Subcutaneous adipose tissue (tissue), 4 donors: ENCODE results near the gene LRRC8E. TPM values are rescaled to one million over a fixed set of nuclear protein-coding genes. Genes with fewer than 3 reads are reported as not detected.

Experiments
- CTCF ChIP-seq: fragments of 450-650 bp; IDR thresholded peaks from one replicate; pipeline ENCODE4 v1.5.1; 2016; ENCODE audit warnings: low read depth, mild to moderate bottlenecking, control low read depth, antibody characterized with exemption, moderate library complexity
- total RNA-seq, 4 donors: library from RNA; depleted of rRNA; stranded (reverse); fragments of >200 nt; gene quantifications; one replicate each; pipeline ENCODE4 v1.1.0, GENCODE V29; 2016

The LRRC8E gene
- total RNA-seq, 4 donors from 2014 or later: 0.19 to 1.5 (median 0.50) TPM

- TF ChIP-seq CTCF: no peak
These were observed 37.2 kb upstream of the LRRC8E start for GRCh38 chr19:7850945-7851622.

- TF ChIP-seq CTCF: no peak
These were observed 36.4 kb upstream of the LRRC8E start for GRCh38 chr19:7851623-7852500.

- no peak for TF ChIP-seq CTCF
These were observed 35.2 kb upstream of the LRRC8E start for GRCh38 chr19:7852851-7853769.

GRCh38 chr19:7853770-7854128 is 34.6 kb upstream of the LRRC8E start:
- TF ChIP-seq CTCF: no peak

- TF ChIP-seq CTCF: no peak
These were observed 32.7 kb upstream of the LRRC8E start for GRCh38 chr19:7855426-7856108.

GRCh38 chr19:7856109-7856591 is 32.2 kb upstream of the LRRC8E start:
- TF ChIP-seq CTCF: no peak
